ENCODE data around the gene WASF2.

- no peak for TF ChIP-seq CEBPB (IDR thresholded peaks at IDR 0.05; ENCODE audit: low read depth, low read length)
- TF ChIP-seq CTCF (conservative IDR thresholded peaks at IDR 0.05; ENCODE audit: low read depth, low read length) = no peak
- TF ChIP-seq POLR2A (IDR thresholded peaks at IDR 0.05; ENCODE audit: low read depth, low read length) = no peak
- TF ChIP-seq USF2 (IDR thresholded peaks at IDR 0.05; ENCODE audit: low read depth, low read length) = no peak
- TF ChIP-seq MXI1 (IDR thresholded peaks at IDR 0.05; ENCODE audit: borderline replicate concordance, low read depth, low read length) = no peak
- TF ChIP-seq RAD21 (IDR thresholded peaks at IDR 0.05; ENCODE audit: low read length) = no peak
- no peak for TF ChIP-seq ELK1 (IDR thresholded peaks at IDR 0.05; ENCODE audit: borderline replicate concordance, low read depth, low read length)
- TF ChIP-seq MAZ (IDR thresholded peaks at IDR 0.05; ENCODE audit: borderline replicate concordance, low read depth, low read length) = no peak
- no peak for TF ChIP-seq RFX5 (IDR thresholded peaks at IDR 0.05; ENCODE audit: low read depth, low read length)
- TF ChIP-seq MAFK (IDR thresholded peaks at IDR 0.05; ENCODE audit: low read depth, low read length) = no peak
- TF ChIP-seq SMC3 (IDR thresholded peaks at IDR 0.05; ENCODE audit: low read depth, low read length) = no peak
- no peak for TF ChIP-seq CHD1 (IDR thresholded peaks at IDR 0.05; ENCODE audit: low read depth, low read length)
- no peak for TF ChIP-seq RCOR1 (IDR thresholded peaks at IDR 0.05; ENCODE audit: insufficient replicate concordance, low read length)
- TF ChIP-seq NFE2L2 (IDR thresholded peaks at IDR 0.05; ENCODE audit: low read depth, low read length) = no peak
These were observed 38.6 kb downstream of the WASF2 start for GRCh38 chr1:27451343-27451742.
